ENCODE data around the gene R3HDML. TPM values are rescaled to one million over a fixed set of nuclear protein-coding genes. Genes with fewer than 3 reads are reported as not detected.

R3HDML gene
- total and polyA plus RNA-seq, 2 of the 13 experiments (the other 11 are each of a cell fraction or from before 2014, with no cell fraction given) = not detected

GRCh38 chr20:44354979-44355497 is 18.2 kb downstream of the R3HDML start (continued):
- no peak for TF ChIP-seq ZNF225 (CRISPR knock-in tag; IDR thresholded peaks at IDR 0.05)
- no peak for TF ChIP-seq HIVEP1 (CRISPR knock-in tag; IDR thresholded peaks at IDR 0.05)
- 0 out of 2 replicates have a peak, but pooled peaks have one; percentile 34 for TF ChIP-seq ZNF446 (CRISPR knock-in tag; IDR thresholded peaks at IDR 0.05)
- no peak for TF ChIP-seq GATA4 (IDR thresholded peaks at IDR 0.05; ENCODE audit: borderline replicate concordance, low read depth)
- no peak for TF ChIP-seq DRAP1 (CRISPR knock-in tag; IDR thresholded peaks at IDR 0.05)
- TF ChIP-seq RFX1 (IDR thresholded peaks at IDR 0.05) = no peak
- TF ChIP-seq ZNF354B (CRISPR knock-in tag; IDR thresholded peaks at IDR 0.05) = no peak
- TF ChIP-seq SOX5 (CRISPR knock-in tag; IDR thresholded peaks at IDR 0.05; ENCODE audit: borderline replicate concordance) = no peak
- 0 out of 2 replicates have a peak, but pooled peaks have one; percentile 11 for TF ChIP-seq ZNF563 (CRISPR knock-in tag; IDR thresholded peaks at IDR 0.05)
- TF ChIP-seq ZHX2 (IDR thresholded peaks at IDR 0.05; ENCODE audit: low read depth) = no peak
- no peak for TF ChIP-seq ZHX2 (CRISPR knock-in tag; IDR thresholded peaks at IDR 0.05; ENCODE audit: borderline replicate concordance)
- no peak for TF ChIP-seq HOXA3 (CRISPR knock-in tag; IDR thresholded peaks at IDR 0.05)
- peak; percentile 80; the same call in 1 of the 2 replicates for TF ChIP-seq CHD4 (IDR thresholded peaks at IDR 0.05; ENCODE audit: borderline replicate concordance, low read length)
- peak; percentile 14 for TF ChIP-seq ZNF800 (CRISPR knock-in tag; IDR thresholded peaks at IDR 0.05)
- no peak for TF ChIP-seq IRF2 (CRISPR knock-in tag; IDR thresholded peaks at IDR 0.05)
- TF ChIP-seq ZNF879 (CRISPR knock-in tag; IDR thresholded peaks at IDR 0.05) = no peak
- TF ChIP-seq PBX2 (CRISPR knock-in tag; IDR thresholded peaks at IDR 0.05) = no peak
- TF ChIP-seq SNAI1 (CRISPR knock-in tag; IDR thresholded peaks at IDR 0.05; ENCODE audit: borderline replicate concordance) = no peak; the same call in 1 of the 2 replicates
- peak; percentile 22; the same call in 1 of the 2 replicates for TF ChIP-seq ELF4 (CRISPR knock-in tag; IDR thresholded peaks at IDR 0.05; ENCODE audit: borderline replicate concordance)
- no peak for TF ChIP-seq SP140L (CRISPR knock-in tag; IDR thresholded peaks at IDR 0.05; ENCODE audit: borderline replicate concordance)
- TF ChIP-seq ZSCAN21 (CRISPR knock-in tag; IDR thresholded peaks at IDR 0.05; ENCODE audit: borderline replicate concordance) = peak; percentile 65; the same call in 1 of the 2 replicates
- TF ChIP-seq STAT5B (CRISPR knock-in tag; IDR thresholded peaks at IDR 0.05) = no peak
- 0 out of 2 replicates have a peak, but pooled peaks have one; percentile 30 for TF ChIP-seq ZNF709 (CRISPR knock-in tag; IDR thresholded peaks at IDR 0.05)

All from HepG2 (cell line).